Measurements from ENCODE around the gene FILIP1. TPM values are rescaled to one million over a fixed set of nuclear protein-coding genes. Genes with fewer than 3 reads are reported as not detected.

FILIP1 gene
- polyA plus RNA-seq, 2 of the 4 experiments (the other 2 are of a cell fraction), result 2.3 to 15.6 TPM

- no peak for DNase-seq (ENCODE audit: low read depth in 1 of 2, low spot score in 1 of 2)
- no peak for FAIRE-seq
- H3K9me3 ChIP-seq, result peaks cover 9% of the 10 kb centered on the region; the same call in 2 of the 3 replicates
- H3K4me1 ChIP-seq, result no peaks in the 10 kb centered on the region
- ChIA-PET POLR2A (no interaction called here), CTCF (interaction anchor here (1.2 kb wide), 1 partner anchor 17 kb away, joined by 3 read pairs; no protein-coding TSS in a partner anchor)
- H3K27ac ChIP-seq, result no peak overlapping the region
- H3K4me3 ChIP-seq, result no peak overlapping the region
- 94% methylated on average over 1 of the region's 1 CpG for WGBS (ENCODE audit: missing lambda C conversion rate)
- TF ChIP-seq REST (IDR thresholded peaks at IDR 0.05) (no peak), HEYL (CRISPR knock-in tag; IDR thresholded peaks at IDR 0.05) (no peak), PHF8 (IDR thresholded peaks at IDR 0.05; ENCODE audit: borderline replicate concordance, low read depth) (no peak), HMGXB4 (CRISPR knock-in tag; IDR thresholded peaks at IDR 0.05; ENCODE audit: borderline replicate concordance) (no peak), POLR2A (IDR thresholded peaks at IDR 0.05; ENCODE audit: low read length) (no peak), MYC (IDR thresholded peaks at IDR 0.05; ENCODE audit: borderline replicate concordance, low read length) (no peak), HOXA7 (CRISPR knock-in tag; IDR thresholded peaks at IDR 0.05) (no peak), SREBF2 (IDR thresholded peaks at IDR 0.05) (no peak)
- TF ChIP-seq, protein P1, sequence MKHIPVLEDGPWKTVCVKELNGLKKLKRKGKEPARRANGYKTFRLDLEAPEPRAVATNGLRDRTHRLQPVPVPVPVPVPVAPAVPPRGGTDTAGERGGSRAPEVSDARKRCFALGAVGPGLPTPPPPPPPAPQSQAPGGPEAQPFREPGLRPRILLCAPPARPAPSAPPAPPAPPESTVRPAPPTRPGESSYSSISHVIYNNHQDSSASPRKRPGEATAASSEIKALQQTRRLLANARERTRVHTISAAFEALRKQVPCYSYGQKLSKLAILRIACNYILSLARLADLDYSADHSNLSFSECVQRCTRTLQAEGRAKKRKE (CRISPR knock-in tag; IDR thresholded peaks at IDR 0.05; ENCODE audit: low read depth), result no peak
- H3K4me2 ChIP-seq, result no peak overlapping the region
- no peak for ATAC-seq
Measured at GRCh38 chr6:75466636-75467035, 27.0 kb downstream of the FILIP1 start.

DNA sequence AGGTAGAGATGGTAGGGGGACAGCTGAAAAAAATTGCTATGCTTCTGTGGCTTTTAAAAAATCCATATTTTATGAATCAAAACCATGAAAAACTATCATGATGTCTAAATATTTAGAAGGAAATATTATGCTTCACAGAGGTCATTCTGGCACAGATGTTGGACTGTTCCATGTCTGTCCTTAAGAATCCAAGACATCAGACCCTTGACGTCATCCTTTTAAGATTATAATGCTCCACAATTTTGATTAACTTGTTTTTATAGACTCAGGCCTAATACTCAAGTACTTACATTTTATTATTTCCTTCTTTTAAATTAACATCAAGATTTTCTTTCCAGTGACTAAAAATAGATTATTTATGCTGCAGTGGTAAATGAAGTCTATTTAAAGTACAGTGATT, 29.7 kb downstream of the FILIP1 start:
- peak overlapping the region; percentile 5 to 34; a peak in 1 of 6 replicates for H3K27ac ChIP-seq
- ATAC-seq, result no peak
- no peak for FAIRE-seq
- ChIA-PET CTCF (interaction anchor here (1.3 kb wide), 1 partner anchor 10 kb away, joined by 3 read pairs; no protein-coding TSS in a partner anchor), POLR2A (no interaction called here)
- peaks cover 26% of the 10 kb centered on the region for H3K4me1 ChIP-seq
- H3K4me2 ChIP-seq, result no peak overlapping the region
- H3K4me3 ChIP-seq, result no peak overlapping the region
- peaks cover 3% of the 10 kb centered on the region; the same call in 1 of the 3 replicates for H3K9me3 ChIP-seq
- DNase-seq (ENCODE audit: low read depth in 1 of 2, low spot score in 1 of 2), result no peak
- 84% methylated on average over 1 of the region's 1 CpG for WGBS (ENCODE audit: missing lambda C conversion rate)
- TF ChIP-seq POLR2A (IDR thresholded peaks at IDR 0.05; ENCODE audit: low read length) (no peak), HOXB13 (CRISPR knock-in tag; IDR thresholded peaks at IDR 0.05; ENCODE audit: low read depth) (no peak), TFCP2L1 (CRISPR knock-in tag; IDR thresholded peaks at IDR 0.05) (no peak), EHF (CRISPR knock-in tag; IDR thresholded peaks at IDR 0.05) (no peak), JUNB (IDR thresholded peaks at IDR 0.05) (no peak)

GRCh38 chr6:75463061-75463460, 30.5 kb downstream of the FILIP1 start:
- DNase-seq (ENCODE audit: low read depth in 1 of 2, low spot score in 1 of 2), result no peak
- no peak for FAIRE-seq
- Histone ChIP-seq H3K4me3 (no peak overlapping the region), H3K9me3 (no peaks in the 10 kb centered on the region), H3K4me2 (no peak overlapping the region), H3K27ac (peak overlapping the region; percentile 26 to 56; a peak in 3 of 6 replicates), H3K4me1 (peaks cover 32% of the 10 kb centered on the region)
- CTCF ChIA-PET, result interaction anchor here (1.3 kb wide), 1 partner anchor 10 kb away, joined by 3 read pairs; no protein-coding TSS in a partner anchor
- ATAC-seq, result no peak
- 95% methylated on average over 5 of the region's 5 CpGs for WGBS (ENCODE audit: missing lambda C conversion rate)
- TF ChIP-seq HOXB5 (CRISPR knock-in tag; IDR thresholded peaks at IDR 0.05) (no peak), BHLHE40 (IDR thresholded peaks at IDR 0.05; ENCODE audit: low read depth, low read length) (no peak)
- POLR2A ChIA-PET, result no interaction called here

All from A549 (cell line).